Keratinocyte (primary cell): ENCODE measurements around the gene SFXN3. TPM values are rescaled to one million over a fixed set of nuclear protein-coding genes. Genes with fewer than 3 reads are reported as not detected.

Experiments used
- DNase-seq: peaks from one replicate; pipeline ENCODE4 v3.0.0-alpha.2; 2011; ENCODE audit warnings: low read depth, missing footprints, low spot score
- FAIRE-seq: peaks from 2 replicates; lab custom pipeline; 2011; peaks lifted over from hg19 to GRCh38; lab: Jason Lieb, UNC
- H2AFZ ChIP-seq: 2 replicates; pipeline ENCODE4 v1.6.0; 2012; ENCODE audit warnings: low read length, control low read depth, inconsistent platforms; ENCODE audit not compliant: control insufficient read depth
- H3K27ac ChIP-seq: 2 replicates; pipeline ENCODE4 v1.5.1; 2011; ENCODE audit warnings: low read length; ENCODE audit not compliant: control insufficient read depth, insufficient read depth
- H3K27me3 ChIP-seq: 3 replicates; pipeline ENCODE4 v1.6.0; 2011; ENCODE audit warnings: low read length; ENCODE audit not compliant: control insufficient read depth, insufficient read depth; ENCODE audit errors: extremely low read depth
- H3K36me3 ChIP-seq, 2 experiments: 2 replicates in 1 of 2; 3 replicates in 1 of 2; pipeline ENCODE4 v1.5.1; 2011; ENCODE audit warnings: low read length in 2 of 2, mild to moderate bottlenecking in 1 of 2; ENCODE audit not compliant: control insufficient read depth in 2 of 2, insufficient read depth in 2 of 2; ENCODE audit errors: extremely low read depth in 1 of 2
- H3K4me1 ChIP-seq: 3 replicates; pipeline ENCODE4 v1.5.1; 2011; ENCODE audit warnings: low read length; ENCODE audit not compliant: control insufficient read depth, insufficient read depth; ENCODE audit errors: extremely low read depth
- H3K4me2 ChIP-seq: 3 replicates; pipeline ENCODE4 v1.6.0; 2011; ENCODE audit warnings: low read depth, low read length; ENCODE audit not compliant: control insufficient read depth, insufficient read depth; ENCODE audit errors: extremely low read depth
- H3K4me3 ChIP-seq, 3 experiments: fragments of 200-600 bp in 1 of 3; sonication (generic) in 1 of 3; 2 replicates in 2 of 3; 3 replicates in 1 of 3; pipeline ENCODE4 v1.5.1; 2011 to 2016; ENCODE audit warnings: low read length in 3 of 3, mild to moderate bottlenecking in 3 of 3, control low read depth in 2 of 3, inconsistent platforms in 1 of 3, low read depth in 1 of 3, mixed read lengths in 1 of 3, mixed run types in 1 of 3, moderate library complexity in 1 of 3; ENCODE audit not compliant: control insufficient read depth in 2 of 3, insufficient read depth in 2 of 3; ENCODE audit errors: extremely low read depth in 1 of 3
- H3K79me2 ChIP-seq: 2 replicates; pipeline ENCODE4 v1.6.0; 2012; ENCODE audit warnings: low read length; ENCODE audit not compliant: control insufficient read depth, insufficient read depth
- H3K9ac ChIP-seq: 3 replicates; pipeline ENCODE4 v1.6.0; 2011; ENCODE audit warnings: low read length; ENCODE audit not compliant: control insufficient read depth, insufficient read depth; ENCODE audit errors: extremely low read depth
- H3K9me1 ChIP-seq: 3 replicates; pipeline ENCODE4 v1.6.0; 2011; ENCODE audit warnings: low read length; ENCODE audit not compliant: control insufficient read depth, insufficient read depth; ENCODE audit errors: extremely low read depth
- H3K9me3 ChIP-seq: 2 replicates; pipeline ENCODE4 v1.5.1; 2012; ENCODE audit warnings: low read depth, low read length; ENCODE audit not compliant: control insufficient read depth
- H4K20me1 ChIP-seq: 3 replicates; pipeline ENCODE4 v1.6.0; 2011; ENCODE audit warnings: low read length; ENCODE audit not compliant: control insufficient read depth, insufficient read depth; ENCODE audit errors: extremely low read depth
- CTCF ChIP-seq, 3 experiments: IDR thresholded peaks in 1 of 3; conservative IDR thresholded peaks in 1 of 3; optimal IDR thresholded peaks in 1 of 3; 2 replicates in 2 of 3; 3 replicates in 1 of 3; pipeline versions ENCODE3 to v1.5.1; 2011; ENCODE audit warnings: low read length in 3 of 3, mild to moderate bottlenecking in 3 of 3, moderate library complexity in 2 of 3, control low read depth in 1 of 3, inconsistent platforms in 1 of 3; ENCODE audit not compliant: insufficient read depth in 2 of 3; ENCODE audit errors: extremely low read depth in 1 of 3
- EZH2 ChIP-seq: IDR thresholded peaks from one replicate; pipeline ENCODE4 v1.6.1; 2012; ENCODE audit warnings: inconsistent platforms, mild to moderate bottlenecking, low read length, moderate library complexity
- dilution Hi-C: fragments of 300-500 bp; cut with MboI; formaldehyde crosslinking; loops from one replicate; pipeline ENCODE4 v1.7.0; 2020; ENCODE audit warnings: low sequenced_read_pairs; ENCODE audit not compliant: extremely low pct_ligation_motif_present
- polyA plus RNA-seq, 5 experiments: library from polyadenylated mRNA; depleted of rRNA in 3 of 5; stranded (reverse) in 3 of 5; stranded (forward) in 1 of 5; unstranded in 1 of 5; fragments of >200 nt; gene quantifications; 1 replicate in 1 of 5; 2 replicates in 3 of 5; 3 replicates in 1 of 5; pipeline versions ENCODE4 v1.2.1 to v1.2.3, GENCODE V29; 2011 to 2012; ENCODE audit warnings: missing spikeins in 2 of 5, low read depth in 1 of 5, low replicate concordance in 1 of 5

SFXN3 gene
- polyA plus RNA-seq, 1 donor (not counting 4 experiments of a cell fraction or from before 2014, with no cell fraction given): 77.0 TPM

GRCh38 chr10:101035314-101035713, 4.3 kb downstream of the SFXN3 start:
- Histone ChIP-seq H2AFZ (no peak overlapping the region), H3K9me3 (no peaks in the 10 kb centered on the region), H3K27me3 (no peaks in the 10 kb centered on the region), H3K36me3 (peaks cover 21 to 49% of the 10 kb centered on the region in 2 experiments), H4K20me1 (no peaks in the 10 kb centered on the region), H3K4me1 (peaks cover 27% of the 10 kb centered on the region), H3K4me2 (no peak overlapping the region), H3K4me3 (no peak overlapping the region), H3K9me1 (no peaks in the 10 kb centered on the region), H3K9ac (no peak overlapping the region), H3K27ac (no peak overlapping the region), H3K79me2 (peaks cover 5% of the 10 kb centered on the region)
- DNase-seq: no peak
- FAIRE-seq: no peak
- dilution Hi-C loops: no loop called here
- TF ChIP-seq EZH2 (no peak), CTCF (optimal IDR thresholded peaks at IDR 0.05 in 1 of 3, IDR thresholded peaks at IDR 0.05 in 1 of 3, conservative IDR thresholded peaks at IDR 0.05 in 1 of 3; ENCODE audit: extremely low read depth in 1 of 3, insufficient read depth in 2 of 3, low read length in 3 of 3) (no peak)

GRCh38 chr10:101035916-101036702, 5.1 kb downstream of the SFXN3 start:
- no peak overlapping the region for H2AFZ ChIP-seq
- dilution Hi-C loops: no loop called here
- H3K4me1 ChIP-seq: peaks cover 23% of the 10 kb centered on the region
- H3K9me3 ChIP-seq: no peaks in the 10 kb centered on the region
- H3K27me3 ChIP-seq: no peaks in the 10 kb centered on the region
- H3K4me3 ChIP-seq: no peak overlapping the region
- peaks cover 5% of the 10 kb centered on the region for H3K79me2 ChIP-seq
- H4K20me1 ChIP-seq: no peaks in the 10 kb centered on the region
- no peak overlapping the region for H3K9ac ChIP-seq
- H3K4me2 ChIP-seq: no peak overlapping the region
- H3K27ac ChIP-seq: no peak overlapping the region
- FAIRE-seq (no peak), DNase-seq (no peak)
- no peak for TF ChIP-seq CTCF (optimal IDR thresholded peaks at IDR 0.05 in 1 of 3, IDR thresholded peaks at IDR 0.05 in 1 of 3, conservative IDR thresholded peaks at IDR 0.05 in 1 of 3; ENCODE audit: extremely low read depth in 1 of 3, insufficient read depth in 2 of 3, low read length in 3 of 3)
- TF ChIP-seq EZH2: no peak
- H3K9me1 ChIP-seq: no peaks in the 10 kb centered on the region
- H3K36me3 ChIP-seq: peaks cover 21 to 49% of the 10 kb centered on the region in 2 experiments
